GM06990 (cell line): ENCODE measurements around the gene AFAP1.

Source experiments
- DNase-seq: peaks from one replicate; pipeline ENCODE4 v3.0.0-alpha.2; 2011; ENCODE audit not compliant: insufficient read length; ENCODE audit errors: extremely low read depth
- H3K27me3 ChIP-seq: replicated peaks from 2 replicates; pipeline ENCODE4 v1.6.0; 2011; ENCODE audit warnings: low read length; ENCODE audit not compliant: control insufficient read depth, insufficient read depth
- H3K36me3 ChIP-seq: 2 replicates; pipeline ENCODE4 v1.5.1; 2011; ENCODE audit warnings: low read length; ENCODE audit not compliant: control insufficient read depth, insufficient read depth
- H3K4me3 ChIP-seq: replicated peaks from 2 replicates; pipeline ENCODE4 v1.5.1; 2011; ENCODE audit warnings: low read depth, mild to moderate bottlenecking, control low read depth, low read length
- TF ChIP-seq, protein P1 (sequence below): IDR thresholded peaks from 2 replicates; pipeline ENCODE4 v1.5.1; 2011; ENCODE audit warnings: low read length, control low read depth, mild to moderate bottlenecking, inconsistent platforms; ENCODE audit not compliant: insufficient read depth, poor library complexity, severe bottlenecking

Gene AFAP1

DNA sequence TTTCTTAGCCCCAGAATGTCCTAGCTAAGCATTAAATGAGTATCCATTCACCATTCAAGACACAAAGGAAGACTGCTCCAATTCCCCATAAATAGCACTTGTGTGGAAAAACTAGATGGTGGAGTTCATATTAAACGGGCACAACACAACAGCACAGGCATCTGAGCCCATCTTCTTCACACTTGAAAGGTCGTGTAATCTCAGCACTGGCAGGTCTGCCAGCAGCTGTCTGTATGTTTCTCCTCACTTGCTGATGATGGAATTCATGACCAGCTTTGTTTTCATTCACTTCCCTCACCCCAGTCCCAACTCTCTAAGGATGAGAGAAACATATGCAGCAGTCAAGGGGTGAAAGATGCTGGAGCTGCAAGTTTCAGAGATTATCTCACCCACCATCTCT is 148.7 kb downstream of the AFAP1 start:
- no peak for DNase-seq
- H3K27me3 ChIP-seq: no peaks in the 10 kb centered on the region
- TF ChIP-seq, protein P1, sequence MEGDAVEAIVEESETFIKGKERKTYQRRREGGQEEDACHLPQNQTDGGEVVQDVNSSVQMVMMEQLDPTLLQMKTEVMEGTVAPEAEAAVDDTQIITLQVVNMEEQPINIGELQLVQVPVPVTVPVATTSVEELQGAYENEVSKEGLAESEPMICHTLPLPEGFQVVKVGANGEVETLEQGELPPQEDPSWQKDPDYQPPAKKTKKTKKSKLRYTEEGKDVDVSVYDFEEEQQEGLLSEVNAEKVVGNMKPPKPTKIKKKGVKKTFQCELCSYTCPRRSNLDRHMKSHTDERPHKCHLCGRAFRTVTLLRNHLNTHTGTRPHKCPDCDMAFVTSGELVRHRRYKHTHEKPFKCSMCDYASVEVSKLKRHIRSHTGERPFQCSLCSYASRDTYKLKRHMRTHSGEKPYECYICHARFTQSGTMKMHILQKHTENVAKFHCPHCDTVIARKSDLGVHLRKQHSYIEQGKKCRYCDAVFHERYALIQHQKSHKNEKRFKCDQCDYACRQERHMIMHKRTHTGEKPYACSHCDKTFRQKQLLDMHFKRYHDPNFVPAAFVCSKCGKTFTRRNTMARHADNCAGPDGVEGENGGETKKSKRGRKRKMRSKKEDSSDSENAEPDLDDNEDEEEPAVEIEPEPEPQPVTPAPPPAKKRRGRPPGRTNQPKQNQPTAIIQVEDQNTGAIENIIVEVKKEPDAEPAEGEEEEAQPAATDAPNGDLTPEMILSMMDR: no peak
- no peaks in the 10 kb centered on the region for H3K36me3 ChIP-seq
- H3K4me3 ChIP-seq: no peak overlapping the region

DNA sequence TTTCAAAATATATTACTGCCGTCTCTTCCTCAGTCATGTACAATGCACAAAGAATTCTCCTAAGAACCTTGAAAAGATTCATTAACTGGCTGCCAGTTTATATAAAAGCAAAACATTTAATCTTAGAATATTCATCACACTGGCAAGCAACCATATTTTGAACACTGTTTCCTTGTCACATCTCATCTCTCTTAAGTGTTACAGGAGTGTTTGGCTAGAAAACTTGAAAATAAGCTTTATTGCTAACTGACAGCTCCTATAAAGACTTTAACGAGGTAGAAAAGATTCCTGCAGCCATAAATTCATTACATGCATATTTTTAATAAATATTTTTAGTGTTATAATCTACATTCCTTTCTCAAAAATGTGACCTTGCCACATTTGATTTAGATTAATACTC is 149.6 kb downstream of the AFAP1 start:
- H3K36me3 ChIP-seq: no peaks in the 10 kb centered on the region
- DNase-seq: no peak
- H3K27me3 ChIP-seq: no peaks in the 10 kb centered on the region
- no peak overlapping the region for H3K4me3 ChIP-seq
- TF ChIP-seq, protein P1: no peak

GRCh38 chr4:7788694-7789425 is 150.8 kb downstream of the AFAP1 start:
- TF ChIP-seq, protein P1: no peak
- no peak overlapping the region for H3K4me3 ChIP-seq
- H3K27me3 ChIP-seq: no peaks in the 10 kb centered on the region
- no peaks in the 10 kb centered on the region for H3K36me3 ChIP-seq
- no peak for DNase-seq

GRCh38 chr4:7788193-7788592 is 151.5 kb downstream of the AFAP1 start:
- no peaks in the 10 kb centered on the region for H3K36me3 ChIP-seq
- H3K27me3 ChIP-seq: no peaks in the 10 kb centered on the region
- no peak for DNase-seq
- no peak overlapping the region for H3K4me3 ChIP-seq
- TF ChIP-seq, protein P1: no peak

DNA sequence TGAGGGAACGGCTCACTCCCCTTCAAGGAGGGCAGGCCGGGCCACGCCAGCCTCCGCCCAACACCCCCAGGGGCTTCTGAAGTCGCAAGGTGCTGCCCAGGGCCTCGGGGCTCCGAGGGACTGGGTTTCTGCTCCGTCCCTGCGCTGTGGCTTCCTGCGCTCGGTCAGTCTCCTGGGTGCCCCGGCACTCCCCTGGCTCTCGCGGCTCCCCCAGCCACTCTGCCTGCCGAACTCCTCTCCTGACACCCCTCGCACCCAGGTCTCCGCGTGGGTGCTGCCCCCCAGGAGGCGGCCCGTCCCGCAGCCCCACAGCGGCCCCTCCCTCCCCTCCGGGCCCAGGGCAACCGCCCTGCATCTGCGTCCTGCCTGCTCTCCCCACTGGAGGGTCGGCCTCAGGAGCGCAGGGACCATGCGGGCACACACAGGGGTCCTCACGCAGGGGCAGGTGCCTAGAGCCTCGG is 151.9 kb downstream of the AFAP1 start:
- DNase-seq: no peak
- TF ChIP-seq, protein P1: no peak
- Histone ChIP-seq H3K36me3 (no peaks in the 10 kb centered on the region), H3K27me3 (no peaks in the 10 kb centered on the region), H3K4me3 (no peak overlapping the region)
